GM18873 (cell line): ENCODE measurements around the gene MOB2.

Source experiments
- ATAC-seq: cut with Tn5 transposase; IDR thresholded peaks from one replicate; pipeline ENCODE4 v1.9.1; 2021; ENCODE audit warnings: mild to moderate bottlenecking, moderate library complexity, moderate number of reproducible peaks; ENCODE audit not compliant: unreplicated experiment, low FRiP score

MOB2 gene

DNA sequence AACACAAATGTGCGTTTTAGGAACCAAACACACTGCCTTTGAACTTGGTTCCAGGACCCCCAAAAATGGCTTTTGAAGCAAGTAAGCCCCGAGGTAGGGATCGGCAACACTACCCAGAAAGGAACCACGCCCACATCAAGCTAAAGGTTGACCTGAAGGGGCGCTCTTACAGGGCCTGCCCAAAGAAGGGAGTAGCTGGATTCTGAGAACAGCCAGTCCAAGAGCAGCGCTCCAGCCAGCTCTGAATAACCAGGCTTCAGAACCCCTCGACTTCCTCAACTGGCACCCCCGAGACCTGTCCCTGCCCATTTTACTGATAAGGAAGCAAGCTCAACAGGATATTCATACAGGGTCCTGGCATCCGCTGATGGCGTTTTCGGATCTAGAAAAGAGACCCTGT lies 18.9 kb upstream of the MOB2 start:
- no peak for ATAC-seq

DNA sequence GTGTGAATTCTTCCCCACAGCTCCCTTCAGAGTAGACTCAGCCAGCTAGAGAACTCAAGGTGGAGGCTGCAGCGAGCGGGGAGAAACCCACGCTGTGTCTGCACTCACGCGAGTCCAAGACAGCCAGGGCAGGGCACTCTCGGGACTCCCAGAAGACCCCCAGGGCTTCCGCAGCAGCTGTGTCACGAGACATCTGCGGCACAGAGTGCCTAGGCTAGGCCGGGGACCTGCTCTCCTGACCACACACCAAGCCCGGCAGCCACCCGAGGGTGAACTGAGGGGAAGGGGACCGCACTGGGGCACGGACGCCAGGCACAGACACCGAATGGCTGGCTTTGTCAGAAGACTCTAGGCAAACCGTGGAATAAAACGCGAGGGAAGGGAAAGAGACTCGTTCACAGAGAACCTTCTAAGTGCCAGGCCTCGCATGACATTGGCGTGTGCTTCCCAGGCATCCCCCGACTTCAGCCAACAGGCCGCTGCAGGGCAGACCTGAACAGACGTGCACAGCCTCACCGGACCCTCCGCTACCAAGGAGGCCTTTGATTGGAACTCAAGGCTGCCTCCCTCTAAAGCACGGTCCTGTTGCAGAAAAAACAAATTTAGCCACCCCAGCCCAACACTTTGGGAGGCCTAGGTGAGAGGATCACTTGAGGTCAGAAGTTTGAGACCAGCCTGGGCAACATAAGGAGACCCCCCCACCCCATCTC lies 18.2 kb upstream of the MOB2 start:
- no peak for ATAC-seq

DNA sequence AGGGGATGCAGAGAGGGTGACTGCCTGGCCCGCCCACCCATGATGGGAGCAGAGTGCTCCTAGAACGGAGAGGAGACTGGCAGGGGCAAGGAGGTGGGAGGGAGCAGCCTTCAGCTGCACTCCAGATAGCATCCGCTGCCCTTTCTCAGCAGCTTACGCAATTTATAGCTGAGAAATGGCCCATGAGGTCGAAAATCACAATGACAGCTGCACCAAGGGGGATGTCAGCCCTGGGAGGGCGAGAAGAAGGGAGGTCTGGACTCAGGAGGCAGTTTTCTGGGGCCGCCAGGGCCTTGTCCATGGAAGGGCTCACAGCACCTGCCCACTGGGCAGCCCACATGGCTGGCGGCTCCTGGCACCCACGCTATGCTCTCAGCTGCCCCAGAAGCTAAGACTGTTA lies 17.6 kb upstream of the MOB2 start:
- no peak for ATAC-seq

DNA sequence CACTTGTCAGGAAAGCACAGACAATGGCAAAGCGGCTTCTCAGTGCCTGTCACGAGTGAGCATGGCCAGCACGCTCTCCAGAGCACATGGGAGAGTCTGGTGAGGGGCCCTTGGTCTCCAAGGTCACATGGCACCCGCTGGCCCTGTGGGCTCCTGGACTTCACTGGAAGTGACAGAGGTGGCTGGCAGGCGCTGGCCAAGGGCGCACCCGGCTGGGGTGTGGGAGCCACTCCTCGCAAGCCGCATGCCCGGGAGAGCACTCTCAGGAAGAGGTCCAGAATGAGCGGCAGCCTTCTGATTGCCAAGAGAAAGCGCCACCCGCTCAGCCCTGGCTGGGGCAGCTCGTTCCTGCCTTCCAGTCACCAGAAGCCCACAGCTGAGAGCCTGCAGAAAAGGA lies 17.1 kb upstream of the MOB2 start:
- ATAC-seq: no peak

DNA sequence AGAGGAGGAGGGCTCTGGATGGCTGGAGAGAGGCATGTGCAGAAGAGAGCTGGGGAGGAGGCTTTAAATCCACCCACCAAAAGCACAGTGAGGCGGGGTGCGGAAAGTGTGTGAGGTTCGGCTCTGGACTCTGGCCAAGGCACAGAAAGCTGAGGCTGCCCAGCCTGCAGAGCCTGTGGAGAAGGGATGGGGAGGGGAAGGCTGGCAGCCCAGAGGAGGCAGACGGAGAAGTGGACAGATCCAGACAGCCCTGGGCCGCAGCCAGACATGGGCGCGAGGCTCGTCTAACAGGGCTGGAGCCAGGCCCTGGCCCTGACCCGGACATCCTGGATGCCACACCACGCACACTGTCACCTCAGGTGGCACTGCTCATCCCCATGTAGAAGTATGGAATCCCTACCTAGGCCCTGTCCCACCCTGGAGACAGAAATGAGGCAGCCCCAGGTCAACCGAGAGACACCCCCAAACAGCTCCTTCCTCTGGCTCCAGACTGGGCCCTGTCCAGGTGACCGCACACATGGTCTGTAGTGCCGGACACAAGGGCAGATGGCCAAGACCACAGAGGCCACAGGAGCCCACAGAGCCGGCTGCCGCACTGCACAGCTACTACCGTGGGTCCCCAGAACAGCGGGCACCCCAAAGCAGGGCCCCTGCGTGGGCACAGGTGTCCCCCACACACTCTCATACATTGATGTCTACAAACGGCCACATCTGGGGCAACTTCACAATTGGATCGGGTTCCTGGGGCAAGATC lies 16.6 kb upstream of the MOB2 start:
- no peak for ATAC-seq

DNA sequence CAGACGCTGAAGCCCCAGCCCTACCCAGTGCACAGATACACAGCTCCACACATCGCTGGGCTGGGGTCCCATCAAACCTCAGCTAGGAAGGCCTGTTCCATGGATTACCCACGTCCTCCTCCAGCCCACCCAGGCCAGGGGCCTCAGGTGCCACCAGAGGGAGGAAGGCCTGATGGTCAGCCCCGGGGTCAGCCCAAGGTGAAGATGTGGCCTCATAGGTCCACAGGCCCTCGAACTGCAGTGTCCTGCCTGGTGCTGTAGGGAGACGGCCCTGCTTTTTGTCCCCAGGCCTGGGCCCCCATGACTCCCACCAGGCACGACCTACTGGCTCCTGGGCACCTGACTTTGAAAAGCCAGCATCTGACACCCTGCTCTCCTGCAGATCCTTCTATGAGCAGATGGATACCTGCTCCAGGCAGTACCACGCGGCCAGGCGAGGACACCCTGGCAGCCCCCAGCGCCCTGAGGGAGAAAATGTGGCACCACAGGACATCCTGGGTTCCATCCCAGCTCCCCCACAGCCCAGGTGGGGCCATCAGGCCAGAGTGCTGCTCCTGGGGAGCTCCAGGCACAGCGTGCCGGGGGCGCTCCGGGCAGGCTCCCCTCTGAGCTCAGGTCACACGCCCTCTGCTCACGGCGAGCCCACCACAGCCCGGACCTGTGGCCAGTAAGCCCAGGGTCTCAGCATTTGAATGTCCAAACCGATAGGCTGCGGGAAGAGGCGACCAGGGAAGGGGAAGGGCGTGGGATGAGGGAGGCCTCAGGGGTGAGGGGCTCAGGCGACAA lies 15.8 kb upstream of the MOB2 start:
- no peak for ATAC-seq

DNA sequence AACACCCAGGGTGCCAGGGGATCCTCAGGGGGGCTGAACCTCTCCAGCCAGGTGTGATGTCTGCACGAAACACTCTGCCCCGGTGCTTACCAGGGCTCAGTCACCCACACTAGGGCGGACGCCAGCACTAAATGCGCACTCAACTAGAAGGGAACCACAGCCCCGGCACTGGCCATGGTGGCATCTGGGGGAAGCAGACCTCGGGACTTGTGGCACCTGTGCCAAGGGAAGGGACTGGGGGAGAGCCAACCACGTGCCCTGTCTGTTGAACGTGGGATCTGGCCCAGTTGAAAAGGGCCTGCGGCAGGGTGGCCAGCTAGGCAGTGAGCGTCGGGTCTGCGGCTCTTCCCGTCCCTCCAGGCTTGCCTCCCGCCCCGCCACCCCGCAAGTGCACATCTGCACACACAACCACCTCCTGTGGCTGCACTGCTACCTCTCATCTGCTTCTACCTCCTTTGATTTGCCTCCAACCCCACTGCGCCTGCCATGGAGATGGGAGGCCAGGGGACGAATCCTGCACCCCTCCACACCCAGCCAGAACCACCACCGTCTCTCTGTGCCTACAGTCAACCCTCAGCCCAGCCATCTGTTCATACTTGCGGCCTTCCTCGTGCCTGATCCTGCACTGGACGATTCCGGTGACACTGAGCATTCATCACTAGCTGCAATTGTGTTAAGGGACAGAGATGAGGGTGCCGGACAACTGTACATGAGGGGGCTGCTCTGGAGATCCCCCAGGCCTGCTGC lies 15.0 kb upstream of the MOB2 start:
- ATAC-seq: no peak

DNA sequence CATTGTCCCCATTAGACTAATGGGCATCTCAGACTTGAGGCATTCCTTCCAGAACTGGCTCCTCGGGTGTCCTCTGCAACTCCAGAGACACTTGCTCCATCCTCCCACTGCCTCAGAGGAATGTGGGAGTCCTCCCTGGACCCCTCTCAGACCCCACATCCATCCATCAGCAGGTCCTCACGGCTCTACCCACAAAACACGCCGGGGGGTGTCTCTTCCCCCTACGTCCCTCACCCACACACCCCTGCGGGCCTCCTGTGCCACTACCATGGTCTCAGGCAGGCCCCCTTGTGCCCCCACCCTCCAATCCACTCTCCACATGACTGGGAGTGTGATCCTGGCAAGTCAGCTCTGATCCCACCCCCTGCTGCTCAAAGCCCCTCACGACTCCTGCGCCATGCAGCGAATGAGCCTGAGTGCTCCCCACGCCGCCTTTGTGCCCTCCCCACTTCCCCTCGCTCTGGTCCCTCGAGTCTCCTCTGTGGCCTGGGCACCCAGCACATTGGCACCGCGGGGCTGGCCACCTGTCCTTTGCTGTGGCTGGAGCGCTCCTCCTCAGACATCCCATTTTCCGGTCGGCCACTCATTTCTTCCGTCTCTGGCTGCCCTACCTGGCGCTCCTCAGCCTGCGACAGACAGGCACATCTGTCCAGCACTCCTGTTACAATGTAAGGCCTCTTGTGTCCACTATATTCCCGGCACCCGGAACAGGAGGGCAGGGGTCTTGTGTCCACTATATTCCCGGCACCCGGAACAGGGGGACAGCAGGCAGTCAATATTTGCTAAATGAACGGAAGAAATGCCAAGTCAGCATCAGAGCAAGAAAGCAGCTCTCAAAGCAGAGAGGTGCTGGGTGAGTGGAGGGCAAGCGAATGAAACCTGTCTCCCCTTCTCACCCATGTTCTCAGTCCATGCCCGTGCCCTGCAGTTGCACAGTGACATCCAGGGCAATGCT lies 14.2 kb upstream of the MOB2 start:
- ATAC-seq: no peak

DNA sequence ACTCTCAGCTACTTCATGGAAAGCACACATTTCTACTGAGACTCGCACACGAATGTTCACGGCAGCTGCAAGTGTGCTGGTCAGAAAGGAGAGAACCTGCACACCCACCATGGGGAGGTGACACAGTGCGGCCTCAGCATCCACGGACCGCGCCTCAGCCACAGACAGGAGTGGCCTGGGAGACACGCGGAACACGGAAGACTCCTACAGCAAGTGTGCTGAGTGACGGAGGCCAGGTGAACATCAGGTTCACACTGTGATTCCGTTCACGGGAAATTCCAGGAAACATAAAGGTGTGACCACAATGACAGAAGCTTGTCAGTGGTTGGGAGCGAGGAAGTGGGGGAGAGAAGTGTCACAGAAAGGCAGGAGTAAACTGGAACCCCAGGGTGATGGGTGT lies 13.3 kb upstream of the MOB2 start:
- no peak for ATAC-seq

DNA sequence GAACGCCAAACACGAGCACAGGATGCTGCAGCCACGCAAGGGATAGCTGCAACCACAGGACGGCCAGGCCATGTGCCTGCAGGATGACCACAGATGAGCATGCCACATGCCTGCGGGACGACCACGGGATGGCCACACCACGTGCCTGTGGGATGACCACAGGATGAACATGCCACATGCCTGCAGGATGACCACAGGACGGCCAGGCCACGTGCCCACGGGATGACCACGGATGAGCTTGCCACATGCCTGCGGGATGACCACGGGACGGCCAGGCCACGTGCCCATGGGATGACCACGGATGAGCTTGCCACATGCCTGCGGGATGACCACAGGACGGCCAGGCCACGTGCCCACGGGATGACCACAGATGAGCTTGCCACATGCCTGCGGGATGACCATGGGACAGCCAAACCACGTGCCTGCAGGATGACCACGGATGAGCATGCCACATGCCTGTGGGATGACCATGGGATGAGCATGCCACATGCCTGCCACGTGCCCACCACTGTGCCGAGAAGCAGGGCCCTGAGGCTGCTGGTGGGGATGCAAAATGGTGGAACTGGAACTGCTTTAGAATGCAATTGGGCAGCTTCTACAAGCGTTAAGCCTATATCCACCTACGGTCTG lies 12.8 kb upstream of the MOB2 start:
- no peak for ATAC-seq

DNA sequence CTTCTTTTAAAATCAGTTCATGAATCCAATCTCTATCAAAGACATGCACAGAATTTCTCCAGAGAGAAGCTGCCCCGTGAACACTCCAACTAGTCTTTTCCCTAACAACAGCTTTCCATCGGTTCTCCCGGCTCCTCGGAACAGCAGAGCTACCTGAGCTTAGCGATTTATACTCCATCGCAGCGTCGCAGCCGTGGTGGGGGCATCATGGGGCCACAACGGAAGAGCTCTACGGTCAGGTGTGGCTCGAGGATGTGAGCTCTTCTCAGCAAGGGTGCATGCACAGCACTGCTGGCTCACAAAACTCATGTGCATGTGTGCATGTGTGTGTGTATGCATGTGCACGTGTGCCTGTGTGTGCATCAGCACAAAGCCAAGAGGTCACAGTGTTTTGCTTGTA lies 11.7 kb upstream of the MOB2 start:
- ATAC-seq: no peak

DNA sequence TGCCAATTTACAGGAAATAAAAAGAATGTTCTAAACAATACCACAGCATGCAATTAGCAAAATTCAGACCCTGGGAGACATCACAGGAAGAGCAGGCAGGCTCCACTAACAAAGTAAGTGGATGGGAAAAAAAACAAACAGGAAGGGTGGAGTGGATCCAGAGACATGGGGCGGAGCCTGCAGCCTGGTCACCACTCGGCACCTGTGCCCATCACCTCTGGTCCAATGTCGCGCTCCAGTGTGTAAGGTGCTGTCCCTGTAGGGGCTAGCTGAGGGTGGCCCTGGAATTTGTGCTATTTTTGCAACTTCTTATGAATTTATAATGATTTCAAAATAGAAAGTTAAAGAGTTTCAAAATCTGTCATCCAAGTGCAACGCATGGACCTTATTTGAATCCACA lies 11.0 kb upstream of the MOB2 start:
- ATAC-seq: no peak

DNA sequence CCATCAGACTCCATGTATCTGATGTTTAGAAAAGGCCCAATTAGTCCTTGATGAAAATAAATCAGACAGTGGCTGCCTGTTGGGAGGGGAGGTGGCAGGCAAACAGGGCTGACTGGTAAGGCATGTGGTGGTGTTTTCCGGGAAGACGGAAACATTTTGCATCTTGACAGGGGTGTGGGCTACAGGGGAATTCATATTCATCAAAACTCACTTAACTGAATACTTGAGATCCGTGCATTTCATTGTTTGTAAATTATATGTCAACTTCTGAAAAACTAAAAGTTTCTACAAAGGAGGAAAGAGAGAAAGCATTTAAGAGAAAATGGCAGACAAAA lies 10.1 kb upstream of the MOB2 start:
- no peak for ATAC-seq

DNA sequence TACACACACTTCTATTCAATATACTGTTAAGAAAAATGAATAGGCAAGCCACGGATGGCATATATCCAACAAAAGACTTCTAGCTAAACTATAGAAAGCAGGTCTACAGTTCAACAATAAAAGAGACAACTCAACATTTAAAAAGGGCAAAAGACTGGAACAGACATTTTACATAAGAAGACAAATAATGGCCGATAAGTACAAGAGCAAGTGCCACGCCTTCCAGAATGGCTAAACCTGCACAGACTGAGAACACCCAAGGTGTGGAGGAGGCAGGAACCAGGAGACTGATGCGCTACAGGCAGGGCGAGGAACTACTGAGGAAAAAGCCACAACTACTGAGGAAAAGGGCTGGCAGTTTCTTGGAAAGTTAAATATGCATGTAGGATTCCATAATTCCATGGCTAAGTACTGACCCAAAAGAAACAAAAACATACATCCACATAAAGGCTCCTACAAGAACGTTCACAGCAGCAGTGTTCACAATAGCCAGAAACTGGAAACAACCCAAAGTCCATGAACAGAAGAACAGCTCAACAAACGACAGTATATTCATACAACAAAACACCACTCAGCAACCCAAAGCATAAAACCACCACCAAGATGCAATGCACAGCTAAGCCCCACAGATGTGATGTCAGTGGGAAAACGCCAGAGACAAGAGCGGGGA lies 9.6 kb upstream of the MOB2 start:
- no peak for ATAC-seq

DNA sequence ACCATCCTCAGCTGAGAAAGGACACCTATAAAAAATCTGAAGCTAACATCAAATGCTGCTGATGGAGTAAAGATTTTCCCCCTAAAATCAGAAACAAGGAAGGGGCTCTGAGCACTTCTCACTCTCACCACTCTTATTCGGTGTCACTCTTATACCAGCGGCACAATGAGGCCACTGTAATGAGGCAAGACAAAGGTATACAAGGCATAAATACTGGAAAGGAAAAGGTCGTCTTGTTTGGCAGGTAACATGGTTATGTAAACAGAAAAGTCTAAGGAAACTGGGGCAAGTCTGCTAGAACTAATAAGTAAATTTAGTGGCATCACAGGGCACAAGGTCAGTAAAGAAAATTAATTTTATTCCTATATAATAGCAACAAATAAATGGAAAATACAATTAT lies 8.1 kb upstream of the MOB2 start:
- ATAC-seq: no peak

DNA sequence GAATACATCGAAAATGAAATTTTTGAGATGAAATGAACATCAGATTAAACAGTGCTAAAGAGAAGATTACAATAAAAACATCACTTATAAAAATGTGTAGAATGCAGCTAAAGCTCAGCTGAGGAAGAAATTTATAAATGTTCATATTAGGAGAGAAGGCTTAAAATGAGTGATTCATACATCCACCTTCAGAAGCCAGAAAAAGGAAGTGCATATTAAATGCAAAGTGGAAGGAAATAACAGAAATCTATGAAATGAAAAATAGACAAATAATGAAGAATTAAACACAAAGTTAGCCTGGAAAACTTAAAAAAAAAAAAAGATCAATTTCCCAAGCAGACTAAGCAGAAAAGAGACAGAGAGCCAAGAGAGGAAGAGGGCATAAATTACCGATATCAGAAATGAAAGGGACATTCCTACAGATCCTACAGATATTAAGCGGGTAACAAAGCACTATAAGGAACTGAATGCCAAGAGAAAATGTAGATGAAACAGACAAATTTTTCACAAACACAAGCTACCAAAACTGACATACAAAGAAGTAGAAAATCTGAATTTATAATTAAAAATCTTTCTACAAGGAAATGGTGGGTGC lies 7.2 kb upstream of the MOB2 start:
- no peak for ATAC-seq

DNA sequence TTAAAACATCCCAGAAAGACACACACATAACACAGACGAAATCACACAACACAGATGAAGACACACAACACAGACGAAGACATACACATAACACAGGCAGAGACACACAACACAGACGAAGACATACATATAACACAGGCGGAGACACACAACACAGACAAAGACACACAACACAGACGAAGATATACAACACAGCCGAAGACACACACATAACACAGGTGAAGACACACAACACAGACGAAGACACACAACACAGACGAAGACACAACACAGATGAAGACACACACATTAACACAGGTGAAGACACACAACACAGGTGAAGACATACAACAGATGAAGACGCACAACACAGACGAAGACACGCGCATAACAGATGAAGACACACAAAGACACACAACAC lies 4.8 kb upstream of the MOB2 start:
- ATAC-seq: no peak

DNA sequence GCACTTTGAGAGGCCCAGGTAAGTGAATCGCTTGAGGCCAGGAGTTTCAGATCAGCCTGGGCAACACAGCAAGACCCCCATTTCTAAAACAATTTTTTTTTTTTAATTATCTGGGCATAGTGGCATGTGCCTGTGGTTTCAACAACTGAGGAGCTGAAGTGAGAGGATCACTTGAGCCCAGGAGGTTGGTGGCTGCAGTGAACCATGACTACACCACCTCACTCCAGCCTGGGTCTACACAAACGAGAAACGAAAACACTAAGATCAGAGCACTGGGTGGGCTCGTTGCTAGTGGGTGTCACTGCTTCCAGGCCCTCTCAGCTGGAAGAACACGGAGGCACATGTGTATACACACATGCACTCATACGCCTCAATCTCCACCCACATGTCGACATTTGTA lies 4.1 kb upstream of the MOB2 start:
- ATAC-seq: no peak
